HEK293 (cell line): ENCODE results near the gene SLC29A1.
A peak's percentile ranks its signal among the peaks of the same experiment; 100 is the strongest.

Experiments
- GFI1B ChIP-seq: fragments of 450-650 bp; formaldehyde crosslinking; IDR thresholded peaks from 2 replicates; pipeline ENCODE4 v1.5.1; 2016; ENCODE audit warnings: missing biosample characterization, missing genetic modification characterization
- KLF1 ChIP-seq: fragments of 450-650 bp; formaldehyde crosslinking; IDR thresholded peaks from 2 replicates; pipeline ENCODE4 v1.5.1; 2016; ENCODE audit warnings: missing biosample characterization, missing genetic modification characterization
- MEIS1 ChIP-seq: sonication (generic); formaldehyde crosslinking; IDR thresholded peaks from 2 replicates; pipeline ENCODE4 v1.8.1; 2022; ENCODE audit warnings: missing genetic modification reagents, mild to moderate bottlenecking, borderline replicate concordance
- ZBTB44 ChIP-seq: fragments of 450-650 bp; IDR thresholded peaks from 2 replicates; pipeline ENCODE4 v1.5.1; 2018; ENCODE audit warnings: missing biosample characterization, mild to moderate bottlenecking, missing genetic modification characterization
- ZBTB7A ChIP-seq: fragments of 450-650 bp; formaldehyde crosslinking; IDR thresholded peaks from 2 replicates; pipeline ENCODE4 v1.5.1; 2016; ENCODE audit warnings: low read depth, missing biosample characterization, missing genetic modification characterization
- ZFHX2 ChIP-seq: fragments of 450-650 bp; formaldehyde crosslinking; conservative IDR thresholded peaks from 2 replicates; pipeline ENCODE4 v1.5.1; 2016; ENCODE audit warnings: missing biosample characterization, missing genetic modification characterization
- ZNF155 ChIP-seq: fragments of 450-650 bp; formaldehyde crosslinking; IDR thresholded peaks from 2 replicates; pipeline ENCODE4 v1.5.1; 2016; ENCODE audit warnings: missing biosample characterization, missing genetic modification characterization
- ZNF174 ChIP-seq: fragments of 450-650 bp; formaldehyde crosslinking; IDR thresholded peaks from 2 replicates; pipeline ENCODE4 v1.5.0; 2017; ENCODE audit warnings: missing biosample characterization, mild to moderate bottlenecking, missing genetic modification characterization
- ZNF175 ChIP-seq: fragments of 450-650 bp; formaldehyde crosslinking; IDR thresholded peaks from 2 replicates; pipeline ENCODE4 v1.5.1; 2016; ENCODE audit warnings: missing biosample characterization, missing genetic modification characterization
- ZNF202 ChIP-seq: fragments of 450-650 bp; formaldehyde crosslinking; IDR thresholded peaks from 2 replicates; pipeline ENCODE4 v1.5.1; 2016; ENCODE audit warnings: missing biosample characterization, missing genetic modification characterization, borderline replicate concordance
- ZNF280C ChIP-seq: fragments of 450-650 bp; formaldehyde crosslinking; IDR thresholded peaks from 2 replicates; pipeline ENCODE4 v1.5.1; 2016; ENCODE audit warnings: missing biosample characterization, missing genetic modification characterization
- ZNF335 ChIP-seq: fragments of 450-650 bp; formaldehyde crosslinking; conservative IDR thresholded peaks from 2 replicates; pipeline ENCODE4 v1.5.1; 2016; ENCODE audit warnings: missing biosample characterization, missing genetic modification characterization
- ZNF391 ChIP-seq: fragments of 450-650 bp; formaldehyde crosslinking; IDR thresholded peaks from 2 replicates; pipeline ENCODE4 v1.5.1; 2016; ENCODE audit warnings: low read depth, missing biosample characterization, missing genetic modification characterization, borderline replicate concordance
- ZNF488 ChIP-seq: fragments of 450-650 bp; formaldehyde crosslinking; IDR thresholded peaks from 2 replicates; pipeline ENCODE4 v1.5.1; 2016; ENCODE audit warnings: missing biosample characterization, missing genetic modification characterization
- ZNF555 ChIP-seq: fragments of 450-650 bp; formaldehyde crosslinking; conservative IDR thresholded peaks from 2 replicates; pipeline ENCODE4 v1.5.1; 2017; ENCODE audit warnings: missing biosample characterization, mild to moderate bottlenecking, missing genetic modification characterization, inconsistent platforms
- ZNF558 ChIP-seq: fragments of 450-650 bp; formaldehyde crosslinking; IDR thresholded peaks from 2 replicates; pipeline ENCODE4 v1.5.1; 2016; ENCODE audit warnings: missing biosample characterization, missing genetic modification characterization
- ZNF600 ChIP-seq: fragments of 450-650 bp; formaldehyde crosslinking; IDR thresholded peaks from 2 replicates; pipeline ENCODE4 v1.5.1; 2016; ENCODE audit warnings: missing biosample characterization, missing genetic modification characterization
- ZNF658 ChIP-seq: fragments of 450-650 bp; formaldehyde crosslinking; IDR thresholded peaks from 2 replicates; pipeline ENCODE4; 2016; ENCODE audit warnings: missing biosample characterization, missing genetic modification characterization
- ZNF660 ChIP-seq: fragments of 450-650 bp; IDR thresholded peaks from 2 replicates; pipeline ENCODE4 v1.5.1; 2018; ENCODE audit warnings: missing biosample characterization, mild to moderate bottlenecking, missing genetic modification characterization
- ZSCAN18 ChIP-seq: fragments of 450-650 bp; formaldehyde crosslinking; IDR thresholded peaks from 2 replicates; pipeline ENCODE4 v1.5.1; 2016; ENCODE audit warnings: missing biosample characterization, missing genetic modification characterization
- TF ChIP-seq, protein P1 (sequence below): fragments of 450-650 bp; formaldehyde crosslinking; IDR thresholded peaks from 2 replicates; pipeline ENCODE4 v1.5.1; 2017; ENCODE audit warnings: missing biosample characterization, missing genetic modification characterization
- TF ChIP-seq, protein P2 (sequence below): fragments of 450-650 bp; formaldehyde crosslinking; IDR thresholded peaks from 2 replicates; pipeline ENCODE4; 2016; ENCODE audit warnings: missing biosample characterization, missing genetic modification characterization
- TF ChIP-seq, protein P3 (sequence below): fragments of 450-650 bp; formaldehyde crosslinking; IDR thresholded peaks from 2 replicates; pipeline ENCODE4 v1.5.1; 2017; ENCODE audit warnings: missing biosample characterization, missing genetic modification characterization
- TF ChIP-seq, protein P4 (sequence below): fragments of 450-650 bp; formaldehyde crosslinking; optimal IDR thresholded peaks from 2 replicates; pipeline ENCODE3; 2016; ENCODE audit warnings: missing biosample characterization, mild to moderate bottlenecking, missing genetic modification characterization
- TF ChIP-seq, protein P5 (sequence below): fragments of 450-650 bp; formaldehyde crosslinking; IDR thresholded peaks from 2 replicates; pipeline ENCODE4 v1.5.1; 2016; ENCODE audit warnings: missing biosample characterization, missing genetic modification characterization

Gene SLC29A1

DNA sequence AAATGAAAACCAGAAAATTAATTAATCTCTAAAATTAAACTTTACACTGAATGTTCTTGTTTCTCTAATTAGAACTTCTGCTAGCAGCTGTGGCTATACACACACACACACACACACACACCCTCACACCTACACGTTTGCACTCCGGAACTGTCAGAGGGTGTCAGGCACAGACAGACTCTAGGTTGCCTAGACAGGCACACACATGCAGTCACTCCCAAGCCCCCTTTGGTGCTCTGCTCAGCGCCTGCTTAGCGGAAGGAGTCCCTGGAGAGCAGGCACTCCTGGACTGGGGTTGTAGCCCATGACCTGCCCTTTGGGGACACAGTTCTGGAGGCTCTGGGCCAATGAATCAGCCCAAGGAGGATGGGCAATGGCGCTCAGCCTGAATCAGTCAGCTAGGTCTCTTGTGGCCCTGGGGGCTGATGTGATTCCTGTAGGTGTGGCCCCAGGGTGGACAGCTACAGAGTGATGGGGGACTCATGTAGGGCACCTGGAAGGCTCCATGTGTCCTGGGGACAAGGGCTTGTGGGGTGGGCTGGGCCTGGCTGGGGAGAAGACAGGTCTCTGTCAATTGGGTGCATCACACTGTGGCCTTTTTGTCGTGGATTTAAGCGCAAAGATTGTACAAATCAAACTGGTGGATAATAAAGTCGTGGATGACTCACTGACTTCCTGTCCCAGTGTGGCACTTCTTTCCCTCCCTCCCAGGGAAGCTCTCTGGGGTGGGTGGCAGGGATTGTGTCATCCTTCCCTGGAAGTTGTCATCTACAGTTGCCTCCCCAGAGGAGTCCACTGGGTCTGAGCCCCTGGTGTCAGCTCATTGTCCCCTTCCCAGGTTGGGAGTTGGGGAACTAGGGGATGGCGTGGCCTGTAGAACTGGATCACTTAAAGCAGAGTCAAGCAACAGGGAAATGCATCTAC is 55.6 kb downstream of the SLC29A1 start (continued):
- TF ChIP-seq ZNF335 (peak; percentile 77), MEIS1 (CRISPR knock-in tag) (no peak), ZBTB7A (tag by site-specific recombination) (no peak), ZNF555 (no peak), ZNF558 (tag by site-specific recombination) (no peak), ZNF658 (tag by site-specific recombination) (no peak), GFI1B (tag by site-specific recombination) (0 out of 2 replicates have a peak, but pooled peaks have one; percentile 33), ZNF174 (tag by site-specific recombination) (no peak), ZNF280C (tag by site-specific recombination) (no peak), ZNF660 (tag by site-specific recombination) (peak; percentile 16; the same call in 1 of the 2 replicates), ZNF175 (tag by site-specific recombination) (no peak), ZNF155 (tag by site-specific recombination) (no peak), ZNF391 (tag by site-specific recombination) (no peak), KLF1 (tag by site-specific recombination) (no peak), ZBTB44 (tag by site-specific recombination) (no peak), ZNF488 (tag by site-specific recombination) (no peak), ZSCAN18 (tag by site-specific recombination) (no peak), ZFHX2 (tag by site-specific recombination) (peak; percentile 80), ZNF600 (no peak), ZNF202 (no peak)
- TF ChIP-seq, protein P1, sequence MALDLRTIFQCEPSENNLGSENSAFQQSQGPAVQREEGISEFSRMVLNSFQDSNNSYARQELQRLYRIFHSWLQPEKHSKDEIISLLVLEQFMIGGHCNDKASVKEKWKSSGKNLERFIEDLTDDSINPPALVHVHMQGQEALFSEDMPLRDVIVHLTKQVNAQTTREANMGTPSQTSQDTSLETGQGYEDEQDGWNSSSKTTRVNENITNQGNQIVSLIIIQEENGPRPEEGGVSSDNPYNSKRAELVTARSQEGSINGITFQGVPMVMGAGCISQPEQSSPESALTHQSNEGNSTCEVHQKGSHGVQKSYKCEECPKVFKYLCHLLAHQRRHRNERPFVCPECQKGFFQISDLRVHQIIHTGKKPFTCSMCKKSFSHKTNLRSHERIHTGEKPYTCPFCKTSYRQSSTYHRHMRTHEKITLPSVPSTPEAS (tag by site-specific recombination): no peak
- TF ChIP-seq, protein P2, sequence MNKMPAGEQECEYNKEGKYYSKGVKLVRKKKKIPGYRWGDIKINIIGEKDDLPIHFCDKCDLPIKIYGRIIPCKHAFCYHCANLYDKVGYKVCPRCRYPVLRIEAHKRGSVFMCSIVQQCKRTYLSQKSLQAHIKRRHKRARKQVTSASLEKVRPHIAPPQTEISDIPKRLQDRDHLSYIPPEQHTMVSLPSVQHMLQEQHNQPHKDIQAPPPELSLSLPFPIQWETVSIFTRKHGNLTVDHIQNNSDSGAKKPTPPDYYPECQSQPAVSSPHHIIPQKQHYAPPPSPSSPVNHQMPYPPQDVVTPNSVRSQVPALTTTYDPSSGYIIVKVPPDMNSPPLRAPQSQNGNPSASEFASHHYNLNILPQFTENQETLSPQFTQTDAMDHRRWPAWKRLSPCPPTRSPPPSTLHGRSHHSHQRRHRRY (tag by site-specific recombination): no peak
- TF ChIP-seq, protein P3, sequence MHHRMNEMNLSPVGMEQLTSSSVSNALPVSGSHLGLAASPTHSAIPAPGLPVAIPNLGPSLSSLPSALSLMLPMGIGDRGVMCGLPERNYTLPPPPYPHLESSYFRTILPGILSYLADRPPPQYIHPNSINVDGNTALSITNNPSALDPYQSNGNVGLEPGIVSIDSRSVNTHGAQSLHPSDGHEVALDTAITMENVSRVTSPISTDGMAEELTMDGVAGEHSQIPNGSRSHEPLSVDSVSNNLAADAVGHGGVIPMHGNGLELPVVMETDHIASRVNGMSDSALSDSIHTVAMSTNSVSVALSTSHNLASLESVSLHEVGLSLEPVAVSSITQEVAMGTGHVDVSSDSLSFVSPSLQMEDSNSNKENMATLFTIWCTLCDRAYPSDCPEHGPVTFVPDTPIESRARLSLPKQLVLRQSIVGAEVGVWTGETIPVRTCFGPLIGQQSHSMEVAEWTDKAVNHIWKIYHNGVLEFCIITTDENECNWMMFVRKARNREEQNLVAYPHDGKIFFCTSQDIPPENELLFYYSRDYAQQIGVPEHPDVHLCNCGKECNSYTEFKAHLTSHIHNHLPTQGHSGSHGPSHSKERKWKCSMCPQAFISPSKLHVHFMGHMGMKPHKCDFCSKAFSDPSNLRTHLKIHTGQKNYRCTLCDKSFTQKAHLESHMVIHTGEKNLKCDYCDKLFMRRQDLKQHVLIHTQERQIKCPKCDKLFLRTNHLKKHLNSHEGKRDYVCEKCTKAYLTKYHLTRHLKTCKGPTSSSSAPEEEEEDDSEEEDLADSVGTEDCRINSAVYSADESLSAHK (tag by site-specific recombination): no peak
- TF ChIP-seq, protein P4, sequence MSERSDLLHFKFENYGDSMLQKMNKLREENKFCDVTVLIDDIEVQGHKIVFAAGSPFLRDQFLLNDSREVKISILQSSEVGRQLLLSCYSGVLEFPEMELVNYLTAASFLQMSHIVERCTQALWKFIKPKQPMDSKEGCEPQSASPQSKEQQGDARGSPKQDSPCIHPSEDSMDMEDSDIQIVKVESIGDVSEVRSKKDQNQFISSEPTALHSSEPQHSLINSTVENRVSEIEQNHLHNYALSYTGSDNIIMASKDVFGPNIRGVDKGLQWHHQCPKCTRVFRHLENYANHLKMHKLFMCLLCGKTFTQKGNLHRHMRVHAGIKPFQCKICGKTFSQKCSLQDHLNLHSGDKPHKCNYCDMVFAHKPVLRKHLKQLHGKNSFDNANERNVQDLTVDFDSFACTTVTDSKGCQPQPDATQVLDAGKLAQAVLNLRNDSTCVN (tag by site-specific recombination): no peak
- TF ChIP-seq, protein P5, sequence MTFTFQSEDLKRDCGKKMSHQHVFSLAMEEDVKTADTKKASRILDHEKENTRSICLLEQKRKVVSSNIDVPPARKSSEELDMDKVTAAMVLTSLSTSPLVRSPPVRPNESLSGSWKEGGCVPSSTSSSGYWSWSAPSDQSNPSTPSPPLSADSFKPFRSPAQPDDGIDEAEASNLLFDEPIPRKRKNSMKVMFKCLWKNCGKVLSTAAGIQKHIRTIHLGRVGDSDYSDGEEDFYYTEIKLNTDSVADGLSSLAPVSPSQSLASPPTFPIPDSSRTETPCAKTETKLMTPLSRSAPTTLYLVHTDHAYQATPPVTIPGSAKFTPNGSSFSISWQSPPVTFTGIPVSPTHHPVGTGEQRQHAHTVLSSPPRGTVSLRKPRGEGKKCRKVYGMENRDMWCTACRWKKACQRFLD (tag by site-specific recombination): no peak
